ENCODE results near the gene WWC2. TPM values are rescaled to one million over a fixed set of nuclear protein-coding genes. Genes with fewer than 3 reads are reported as not detected.
A peak's percentile ranks its signal among the peaks of the same experiment; 100 is the strongest.

WWC2 gene
- total RNA-seq, 1 donor from 2014 or later: 24.6 TPM

DNA sequence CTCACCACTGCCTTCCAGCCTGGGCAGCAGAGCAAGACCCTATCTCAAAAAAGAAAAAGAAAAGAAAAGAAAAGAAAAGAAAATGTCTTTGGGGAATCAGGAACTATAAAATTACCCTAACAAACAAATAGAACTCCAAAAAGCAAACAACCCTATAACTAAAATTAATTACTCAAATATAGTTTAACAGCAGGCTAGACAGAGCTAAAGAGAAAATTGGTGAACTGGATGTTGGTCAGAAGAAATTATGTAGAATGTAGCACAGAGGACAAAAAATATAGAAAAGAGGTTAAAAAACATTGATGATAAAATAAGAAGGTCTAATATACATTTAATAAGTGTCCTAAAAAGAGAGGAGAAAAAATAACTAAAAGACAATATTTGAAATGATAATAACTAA lies 27.8 kb upstream of the WWC2 start:
- H3K27me3 Mint-ChIP-seq (ENCODE audit: low read depth): peaks cover 4% of the 10 kb centered on the region
- H3K4me3 Mint-ChIP-seq: no peak overlapping the region
- TF ChIP-seq, protein P1, sequence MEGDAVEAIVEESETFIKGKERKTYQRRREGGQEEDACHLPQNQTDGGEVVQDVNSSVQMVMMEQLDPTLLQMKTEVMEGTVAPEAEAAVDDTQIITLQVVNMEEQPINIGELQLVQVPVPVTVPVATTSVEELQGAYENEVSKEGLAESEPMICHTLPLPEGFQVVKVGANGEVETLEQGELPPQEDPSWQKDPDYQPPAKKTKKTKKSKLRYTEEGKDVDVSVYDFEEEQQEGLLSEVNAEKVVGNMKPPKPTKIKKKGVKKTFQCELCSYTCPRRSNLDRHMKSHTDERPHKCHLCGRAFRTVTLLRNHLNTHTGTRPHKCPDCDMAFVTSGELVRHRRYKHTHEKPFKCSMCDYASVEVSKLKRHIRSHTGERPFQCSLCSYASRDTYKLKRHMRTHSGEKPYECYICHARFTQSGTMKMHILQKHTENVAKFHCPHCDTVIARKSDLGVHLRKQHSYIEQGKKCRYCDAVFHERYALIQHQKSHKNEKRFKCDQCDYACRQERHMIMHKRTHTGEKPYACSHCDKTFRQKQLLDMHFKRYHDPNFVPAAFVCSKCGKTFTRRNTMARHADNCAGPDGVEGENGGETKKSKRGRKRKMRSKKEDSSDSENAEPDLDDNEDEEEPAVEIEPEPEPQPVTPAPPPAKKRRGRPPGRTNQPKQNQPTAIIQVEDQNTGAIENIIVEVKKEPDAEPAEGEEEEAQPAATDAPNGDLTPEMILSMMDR (conservative IDR thresholded peaks at IDR 0.05): no peak
- H3K4me1 Mint-ChIP-seq: peaks cover 4% of the 10 kb centered on the region
- H3K27ac Mint-ChIP-seq (ENCODE audit: unreplicated experiment): no peak overlapping the region
- no peak for DNase-seq (ENCODE audit: low read depth, low spot score)
- peaks cover 7% of the 10 kb centered on the region for H3K36me3 Mint-ChIP-seq (ENCODE audit: low read depth)
- H3K9me3 Mint-ChIP-seq: peaks cover 8% of the 10 kb centered on the region

DNA sequence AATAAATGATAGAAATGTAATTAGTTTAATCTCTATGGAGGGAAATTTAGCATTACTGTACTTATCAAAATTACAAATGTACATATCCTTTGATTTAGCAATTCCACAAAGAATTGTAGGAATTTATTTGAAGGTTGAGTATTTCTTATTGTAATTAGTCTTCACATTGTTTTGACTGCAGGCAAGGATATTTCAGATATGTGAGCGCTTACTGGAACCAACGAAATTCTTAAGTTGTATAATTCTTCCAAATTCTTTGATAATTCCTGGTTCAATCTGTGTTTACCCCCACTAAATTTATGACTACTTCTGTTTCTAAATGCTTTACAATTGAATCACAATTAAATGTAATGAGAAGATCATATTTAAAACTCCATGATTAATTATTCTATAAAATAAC lies 26.9 kb upstream of the WWC2 start:
- peaks cover 7% of the 10 kb centered on the region for H3K36me3 Mint-ChIP-seq (ENCODE audit: low read depth)
- H3K4me1 Mint-ChIP-seq: peaks cover 4% of the 10 kb centered on the region
- peaks cover 4% of the 10 kb centered on the region for H3K27me3 Mint-ChIP-seq (ENCODE audit: low read depth)
- TF ChIP-seq, protein P1 (conservative IDR thresholded peaks at IDR 0.05): no peak
- no peak for DNase-seq (ENCODE audit: low read depth, low spot score)
- no peak overlapping the region for H3K4me3 Mint-ChIP-seq
- peaks cover 8% of the 10 kb centered on the region for H3K9me3 Mint-ChIP-seq
- no peak overlapping the region for H3K27ac Mint-ChIP-seq (ENCODE audit: unreplicated experiment)

DNA sequence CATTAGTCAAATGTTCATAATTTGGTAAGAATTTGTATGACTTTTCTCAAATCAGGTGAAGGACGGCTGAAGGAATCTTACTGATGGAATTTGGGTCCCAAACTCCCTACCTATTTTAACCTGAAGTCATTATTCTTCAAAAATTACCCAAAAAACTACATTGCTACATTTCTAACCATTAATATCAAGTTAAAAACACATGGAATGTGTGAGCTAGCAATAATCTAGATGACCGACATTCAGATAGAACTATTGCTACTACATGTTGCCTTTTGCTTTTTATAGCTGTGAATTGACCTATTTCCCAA lies 25.3 kb upstream of the WWC2 start:
- Mint-ChIP-seq H3K4me3 (no peak overlapping the region), H3K27me3 (ENCODE audit: low read depth) (peaks cover 4% of the 10 kb centered on the region), H3K4me1 (peaks cover 4% of the 10 kb centered on the region), H3K36me3 (ENCODE audit: low read depth) (peaks cover 3% of the 10 kb centered on the region), H3K27ac (ENCODE audit: unreplicated experiment) (no peak overlapping the region), H3K9me3 (peaks cover 8% of the 10 kb centered on the region)
- TF ChIP-seq, protein P1 (conservative IDR thresholded peaks at IDR 0.05): peak; percentile 48
- no peak for DNase-seq (ENCODE audit: low read depth, low spot score)

DNA sequence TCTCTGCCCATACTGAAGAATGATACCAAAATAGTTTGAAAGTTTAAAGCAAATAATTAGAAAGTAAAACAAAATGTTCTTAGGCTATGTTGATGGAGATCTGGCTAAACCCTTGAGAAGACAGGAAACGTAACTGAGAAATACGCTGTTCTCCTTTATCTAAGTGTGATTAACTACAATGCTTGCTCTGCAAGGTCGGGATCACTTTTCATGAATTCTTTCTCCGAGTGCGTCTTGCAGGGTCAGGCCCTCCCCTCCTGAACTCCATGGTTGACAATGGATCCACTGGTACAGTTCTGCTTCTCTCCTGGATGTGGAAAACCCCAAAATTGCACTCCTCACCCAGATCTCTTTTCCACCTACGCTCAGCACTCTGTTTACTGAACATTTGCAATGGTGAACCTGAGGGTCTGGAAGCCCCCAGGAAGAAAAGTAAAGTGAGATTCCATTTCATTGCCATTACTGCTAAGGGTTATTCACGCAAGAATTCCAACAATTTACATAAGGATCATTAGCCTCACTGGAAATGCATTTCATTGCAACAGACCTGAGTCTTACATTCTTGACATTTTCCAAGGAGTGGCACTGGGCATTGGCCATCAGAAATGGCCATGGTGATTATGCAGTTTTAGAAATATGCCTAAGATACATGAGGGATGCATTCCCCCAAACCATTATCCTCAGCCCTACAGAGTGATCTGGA lies 24.6 kb upstream of the WWC2 start:
- no peak for DNase-seq (ENCODE audit: low read depth, low spot score)
- Mint-ChIP-seq H3K27ac (ENCODE audit: unreplicated experiment) (peak overlapping the region; percentile 44), H3K27me3 (ENCODE audit: low read depth) (peaks cover 4% of the 10 kb centered on the region), H3K4me1 (peaks cover 4% of the 10 kb centered on the region), H3K36me3 (ENCODE audit: low read depth) (peaks cover 3% of the 10 kb centered on the region), H3K4me3 (no peak overlapping the region), H3K9me3 (peaks cover 8% of the 10 kb centered on the region)
- TF ChIP-seq, protein P1 (conservative IDR thresholded peaks at IDR 0.05): no peak

DNA sequence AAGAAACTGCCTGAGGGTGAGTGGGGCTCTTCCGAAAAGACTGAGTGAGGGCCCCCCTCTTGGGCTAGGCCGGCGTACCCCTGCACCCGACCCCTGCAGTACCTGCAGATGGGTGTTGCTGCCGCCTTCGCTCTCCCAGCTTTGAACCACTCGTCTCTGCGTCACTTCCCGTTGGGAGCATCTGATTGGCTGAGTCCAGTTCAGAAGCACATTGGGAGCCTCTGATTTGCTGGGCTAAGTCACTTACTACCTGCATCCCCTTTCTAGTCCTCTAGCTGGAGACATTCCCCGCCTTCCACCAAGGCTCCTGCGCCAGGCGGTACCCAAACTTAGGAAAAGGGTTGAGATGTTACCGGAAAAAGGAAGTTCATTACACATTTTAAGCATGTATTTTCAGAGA lies 20.4 kb upstream of the WWC2 start:
- Mint-ChIP-seq H3K4me1 (peaks cover under 1% of the 10 kb centered on the region), H3K36me3 (ENCODE audit: low read depth) (no peaks in the 10 kb centered on the region), H3K27me3 (ENCODE audit: low read depth) (peaks cover 4% of the 10 kb centered on the region), H3K27ac (ENCODE audit: unreplicated experiment) (no peak overlapping the region), H3K4me3 (no peak overlapping the region), H3K9me3 (no peaks in the 10 kb centered on the region)
- DNase-seq (ENCODE audit: low read depth, low spot score): no peak
- TF ChIP-seq, protein P1 (conservative IDR thresholded peaks at IDR 0.05): no peak

All from neural crest cell (in vitro differentiated cells).